H1 (cell line): Measurements from ENCODE around the gene PKP1. TPM values are rescaled to one million over a fixed set of nuclear protein-coding genes. Genes with fewer than 3 reads are reported as not detected.

Experiments used
- CTCF ChIA-PET: fragments of 300-600 bp; sonication (Branson Sonifier 250); formaldehyde crosslinking; loops from one replicate; lab custom pipeline; 2021; ENCODE audit not compliant: partially characterized antibody; lab: Charles Lee
- POLR2A ChIA-PET: fragments of 300-600 bp; sonication (Branson Sonifier 250); formaldehyde crosslinking; loops from one replicate; lab custom pipeline; 2021; ENCODE audit warnings: inconsistent platforms; ENCODE audit not compliant: partially characterized antibody; lab: Charles Lee
- DNase-seq, 2 experiments: peaks; one replicate each; pipeline versions ENCODE4 v3.0.0 to v3.0.0-alpha.2; 2010 to 2022; ENCODE audit warnings: low spot score in 2 of 2, low read depth in 1 of 2, mixed read lengths in 1 of 2
- FAIRE-seq: peaks from 2 replicates; lab custom pipeline; 2011; peaks lifted over from hg19 to GRCh38; lab: Jason Lieb, UNC
- H2AFZ ChIP-seq: 2 replicates; pipeline ENCODE4 v1.8.1; 2012; ENCODE audit warnings: low read length, inconsistent platforms
- H2AK5ac ChIP-seq: 2 replicates; pipeline ENCODE4 v1.6.1; 2013; ENCODE audit warnings: low read depth, low read length
- H2BK120ac ChIP-seq: replicated peaks from 2 replicates; pipeline ENCODE3; 2013; ENCODE audit warnings: low read depth, low read length, inconsistent platforms
- H2BK12ac ChIP-seq: 2 replicates; pipeline ENCODE4 v1.6.1; 2013; ENCODE audit warnings: low read depth, low read length
- H2BK15ac ChIP-seq: 2 replicates; pipeline ENCODE4 v1.6.1; 2013; ENCODE audit warnings: low read length
- H2BK20ac ChIP-seq: 2 replicates; pipeline ENCODE4 v1.6.1; 2013; ENCODE audit warnings: low read length
- H2BK5ac ChIP-seq: 2 replicates; pipeline ENCODE4 v1.6.1; 2013; ENCODE audit warnings: low read depth, low read length
- H3K14ac ChIP-seq: 2 replicates; pipeline ENCODE4 v1.6.1; 2013; ENCODE audit warnings: inconsistent platforms; ENCODE audit not compliant: insufficient read length
- H3K18ac ChIP-seq: 2 replicates; pipeline ENCODE4 v1.6.1; 2013; ENCODE audit warnings: low read length; ENCODE audit errors: extremely low read depth
- H3K23ac ChIP-seq: 2 replicates; pipeline ENCODE4 v1.6.1; 2013; ENCODE audit warnings: inconsistent platforms; ENCODE audit not compliant: insufficient read length
- H3K23me2 ChIP-seq: 2 replicates; pipeline ENCODE4 v1.6.1; 2013; ENCODE audit warnings: low read depth, low read length
- H3K27ac ChIP-seq: 2 replicates; pipeline ENCODE4 v1.6.1; 2011; ENCODE audit warnings: low read depth, low read length, inconsistent platforms
- H3K27me3 ChIP-seq, 4 experiments: replicated peaks in 1 of 4; 1 replicate in 1 of 4; 2 replicates in 3 of 4; pipeline versions ENCODE4 v1.6.1 to v1.8.1; 2011 to 2013; ENCODE audit warnings: low read length in 3 of 4, mild to moderate bottlenecking in 3 of 4, inconsistent platforms in 2 of 4, mixed read lengths in 2 of 4, moderate library complexity in 1 of 4; ENCODE audit not compliant: control insufficient read depth in 3 of 4, insufficient read depth in 3 of 4; ENCODE audit errors: extremely low read depth in 1 of 4
- H3K36me3 ChIP-seq, 4 experiments: 2 replicates each; pipeline versions ENCODE4 v1.6.1 to v1.8.1; 2011 to 2013; ENCODE audit warnings: mild to moderate bottlenecking in 4 of 4, low read length in 3 of 4, moderate library complexity in 2 of 4, control low read depth in 1 of 4, inconsistent platforms in 1 of 4; ENCODE audit not compliant: insufficient read depth in 4 of 4, control insufficient read depth in 2 of 4
- H3K4ac ChIP-seq: replicated peaks from 2 replicates; pipeline ENCODE3; 2013; ENCODE audit warnings: low read length, low read depth, mixed read lengths, inconsistent platforms; ENCODE audit not compliant: insufficient read length
- H3K4me1 ChIP-seq, 4 experiments: replicated peaks in 1 of 4; 1 replicate in 1 of 4; 2 replicates in 3 of 4; pipeline versions ENCODE4 v1.6.1 to v1.8.1; 2011 to 2013; ENCODE audit warnings: low read length in 3 of 4, inconsistent platforms in 2 of 4, mixed read lengths in 1 of 4; ENCODE audit not compliant: insufficient read depth in 4 of 4, control insufficient read depth in 3 of 4
- H3K4me2 ChIP-seq, 2 experiments: 2 replicates each; pipeline versions ENCODE4 v1.6.1 to v1.8.1; 2011 to 2013; ENCODE audit warnings: low read depth in 2 of 2, low read length in 2 of 2, control low read depth in 1 of 2, inconsistent platforms in 1 of 2, mild to moderate bottlenecking in 1 of 2; ENCODE audit not compliant: insufficient read depth in 1 of 2
- H3K4me3 ChIP-seq, 4 experiments: fragments of 200-600, 300-600 bp in 1 of 4; sonication (generic), shearing (Covaris generic), sonication (Bioruptor Twin) in 1 of 4; 2 replicates each; pipeline versions ENCODE4 v1.5.1 to v1.8.1; 2011 to 2016; ENCODE audit warnings: low read length in 4 of 4, low read depth in 3 of 4, control low read depth in 2 of 4, inconsistent platforms in 2 of 4, mild to moderate bottlenecking in 2 of 4, mixed read lengths in 1 of 4, moderate library complexity in 1 of 4; ENCODE audit not compliant: insufficient read depth in 2 of 4; ENCODE audit errors: extremely low read depth in 1 of 4
- H3K56ac ChIP-seq: replicated peaks from 2 replicates; pipeline ENCODE3; 2013; ENCODE audit warnings: low read depth, mild to moderate bottlenecking, mixed read lengths, low read length, inconsistent platforms; ENCODE audit not compliant: insufficient read length
- H3K79me1 ChIP-seq: 2 replicates; pipeline ENCODE4 v1.6.1; 2013; ENCODE audit warnings: low read depth, low read length, control low read depth
- H3K79me2 ChIP-seq, 2 experiments: 2 replicates each; pipeline versions ENCODE4 v1.6.1 to v1.8.1; 2012 to 2013; ENCODE audit warnings: low read length in 2 of 2, mild to moderate bottlenecking in 2 of 2, inconsistent platforms in 1 of 2; ENCODE audit not compliant: insufficient read depth in 2 of 2, control insufficient read depth in 1 of 2
- H3K9ac ChIP-seq, 4 experiments: replicated peaks in 1 of 4; 1 replicate in 1 of 4; 2 replicates in 3 of 4; pipeline versions ENCODE4 v1.6.1 to v1.8.1; 2011 to 2013; ENCODE audit warnings: low read depth in 3 of 4, low read length in 3 of 4, control low read depth in 2 of 4, mild to moderate bottlenecking in 2 of 4, moderate library complexity in 2 of 4, inconsistent platforms in 1 of 4; ENCODE audit errors: extremely low read depth in 1 of 4
- H3K9me3 ChIP-seq, 2 experiments: 2 replicates each; pipeline versions ENCODE4 v1.6.1 to v1.8.1; 2012 to 2013; ENCODE audit warnings: mild to moderate bottlenecking in 2 of 2, moderate library complexity in 2 of 2, control low read depth in 1 of 2, inconsistent platforms in 1 of 2, low read depth in 1 of 2, low read length in 1 of 2, mixed read lengths in 1 of 2; ENCODE audit not compliant: insufficient read depth in 2 of 2
- H4K20me1 ChIP-seq, 2 experiments: replicated peaks in 1 of 2; 2 replicates each; pipeline versions ENCODE3 to v1.8.1; 2011 to 2013; ENCODE audit warnings: inconsistent platforms in 2 of 2, low read length in 2 of 2, mild to moderate bottlenecking in 1 of 2; ENCODE audit not compliant: insufficient read depth in 2 of 2, control insufficient read depth in 1 of 2
- H4K5ac ChIP-seq: 2 replicates; pipeline ENCODE4 v1.6.1; 2013; ENCODE audit warnings: low read length, low read depth, mixed read lengths, inconsistent platforms; ENCODE audit not compliant: insufficient read length
- H4K8ac ChIP-seq: 2 replicates; pipeline ENCODE4 v1.8.0; 2013; ENCODE audit warnings: mild to moderate bottlenecking, moderate library complexity, low read length, inconsistent platforms; ENCODE audit not compliant: insufficient read depth; ENCODE audit errors: extremely low read depth
- H4K91ac ChIP-seq: replicated peaks from 2 replicates; pipeline ENCODE3; 2013; ENCODE audit warnings: low read length, mixed read lengths, inconsistent platforms; ENCODE audit not compliant: insufficient read length
- ASH2L ChIP-seq: fragments of 200-600, 300-600 bp; sonication (generic); IDR thresholded peaks from one replicate; pipeline ENCODE4 v1.7.1; 2017; ENCODE audit warnings: low read length
- CEBPB ChIP-seq: IDR thresholded peaks from 2 replicates; pipeline ENCODE4 v1.6.1; 2012; ENCODE audit warnings: low read depth, low read length
- EGR1 ChIP-seq: IDR thresholded peaks from 2 replicates; pipeline ENCODE4 v1.6.1; 2011; ENCODE audit warnings: low read depth, low read length, borderline replicate concordance
- KDM4A ChIP-seq: IDR thresholded peaks from one replicate; pipeline ENCODE4 v1.7.1; 2012; ENCODE audit warnings: low read depth, mild to moderate bottlenecking, moderate library complexity, low read length, inconsistent platforms; ENCODE audit not compliant: severe bottlenecking
- RAD21 ChIP-seq, 2 experiments: IDR thresholded peaks in 1 of 2; conservative IDR thresholded peaks in 1 of 2; 2 replicates each; pipeline ENCODE4 v1.6.1; 2011; ENCODE audit warnings: low read depth in 2 of 2, low read length in 2 of 2, improper control_type of control experiment in 1 of 2, inconsistent platforms in 1 of 2, mild to moderate bottlenecking in 1 of 2, moderate library complexity in 1 of 2
- RBBP5 ChIP-seq: IDR thresholded peaks from 2 replicates; pipeline ENCODE4 v1.7.1; 2012; ENCODE audit warnings: low read depth, mild to moderate bottlenecking, inconsistent platforms, low read length, moderate library complexity, borderline replicate concordance
- RFX5 ChIP-seq: IDR thresholded peaks from 2 replicates; pipeline ENCODE4 v1.6.1; 2011; ENCODE audit warnings: low read depth, low read length, improper control_type of control experiment, borderline replicate concordance
- RNF2 ChIP-seq: fragments of 200-900, 300-1000 bp; sonication (generic); IDR thresholded peaks from 2 replicates; pipeline ENCODE4 v1.7.1; 2016; ENCODE audit warnings: borderline replicate concordance, low read depth, mild to moderate bottlenecking, antibody characterized with exemption, low read length; ENCODE audit not compliant: poor library complexity, severe bottlenecking; ENCODE audit errors: missing control alignments
- SIN3A ChIP-seq, 2 experiments: IDR thresholded peaks in 1 of 2; conservative IDR thresholded peaks in 1 of 2; 2 replicates each; pipeline ENCODE4 v1.6.1; 2011 to 2012; ENCODE audit warnings: low read length in 2 of 2, improper control_type of control experiment in 1 of 2, low read depth in 1 of 2, mild to moderate bottlenecking in 1 of 2
- SP2 ChIP-seq: IDR thresholded peaks from 2 replicates; pipeline ENCODE4 v1.6.1; 2012; ENCODE audit warnings: mild to moderate bottlenecking, low read length, inconsistent platforms
- SRF ChIP-seq: IDR thresholded peaks from 2 replicates; pipeline ENCODE4 v1.6.1; 2011; ENCODE audit warnings: mild to moderate bottlenecking, low read depth, low read length, moderate library complexity
- TAF1 ChIP-seq: IDR thresholded peaks from 2 replicates; pipeline ENCODE4 v1.6.1; 2011; ENCODE audit warnings: mild to moderate bottlenecking, low read depth, low read length
- WGBS, 2 experiments: shearing (Covaris generic) in 1 of 2; methylation state at CpG; one replicate each; pipeline versions ENCODE4 v1.1.6 to v1.1.7; 2013 to 2015; ENCODE audit warnings: low lambda C conversion rate in 2 of 2, mixed read lengths in 2 of 2, inconsistent platforms in 1 of 2, low coverage in 1 of 2, missing lambda C conversion rate in 1 of 2; ENCODE audit not compliant: insufficient replicate concordance in 2 of 2, insufficient coverage in 1 of 2, insufficient read length in 1 of 2; ENCODE audit errors: extremely low coverage in 1 of 2, missing lambda C conversion rate in 1 of 2; 5-methylcytosine and 5-hydroxymethylcytosine counted together
- polyA plus RNA-seq, 7 experiments: library from polyadenylated mRNA; depleted of rRNA in 3 of 7; stranded (reverse) in 5 of 7; unstranded in 2 of 7; fragments of >200 nt in 5 of 7; fragments of 200-250 nt in 2 of 7; gene quantifications; 1 replicate in 5 of 7; 2 replicates in 1 of 7; 4 replicates in 1 of 7; pipeline versions ENCODE4 v1.2.1 to v1.2.3, GENCODE V29; 2011 to 2013; ENCODE audit warnings: missing spikeins in 2 of 7, mixed read lengths in 2 of 7
- total RNA-seq: library from RNA; stranded (reverse); fragmentation: NEBNext Ultra II Directional; extraction: Animal tissue kit (Norgen Biotek cat#: 25700); gene quantifications from 2 replicates; pipeline ENCODE4 v1.2.1, GENCODE V29; 2021

Gene PKP1
- total and polyA plus RNA-seq, 2 of the 8 experiments (the other 6 are each of a cell fraction or from before 2014, with no cell fraction given) = 0.21 to 0.95 TPM

- H4K20me1 ChIP-seq = no peaks in the 10 kb centered on the region
- H2BK120ac ChIP-seq = no peak overlapping the region
- no peaks in the 10 kb centered on the region for H3K36me3 ChIP-seq
- H3K79me2 ChIP-seq = no peaks in the 10 kb centered on the region
- H3K56ac ChIP-seq = no peak overlapping the region
- no peak overlapping the region for H4K91ac ChIP-seq
- H4K5ac ChIP-seq = no peak overlapping the region
- H2AFZ ChIP-seq = no peak overlapping the region
- H2BK15ac ChIP-seq = peak overlapping the region; percentile 95
- no peak overlapping the region for H3K4ac ChIP-seq
- no peak overlapping the region for H4K8ac ChIP-seq
- H3K4me3 ChIP-seq = no peak overlapping the region
- no peak overlapping the region for H2BK20ac ChIP-seq
- WGBS, 2 experiments = 94% methylated on average over 8 of the region's 8 CpGs; no CpG with 5 or more reads in 1 of the 2 experiments
- peak overlapping the region in 1 of 2 experiments; percentile 87; a peak in 1 of 4 replicates for H3K4me2 ChIP-seq
- peak overlapping the region; percentile 35; the same call in 1 of the 2 replicates for H2BK12ac ChIP-seq
- no peak overlapping the region for H3K23ac ChIP-seq
- H3K9ac ChIP-seq = no peak overlapping the region
- H3K27me3 ChIP-seq = peaks cover 0 to 8% (median 0%) of the 10 kb centered on the region in 4 experiments; a peak in 3 of 7 replicates
- peaks cover 32% of the 10 kb centered on the region; the same call in 1 of the 2 replicates for H3K23me2 ChIP-seq
- H2BK5ac ChIP-seq = no peak overlapping the region
- H3K18ac ChIP-seq = no peak overlapping the region
- POLR2A ChIA-PET = interaction anchor here (1.1 kb wide), 1 partner anchor 115 kb away, joined by 3 read pairs; no protein-coding TSS in a partner anchor
- no peaks in the 10 kb centered on the region for H3K79me1 ChIP-seq
- FAIRE-seq = no peak
- no peak overlapping the region for H3K27ac ChIP-seq
- no peaks in the 10 kb centered on the region for H3K9me3 ChIP-seq
- peak overlapping the region; percentile 70; the same call in 1 of the 2 replicates for H2AK5ac ChIP-seq
- no peak overlapping the region for H3K14ac ChIP-seq
- peaks cover 0 to 11% (median 11%) of the 10 kb centered on the region in 4 experiments; a peak in 6 of 7 replicates for H3K4me1 ChIP-seq
- CTCF ChIA-PET = interaction anchor here (0.9 to 9.7 kb wide), 19 partner anchors 8 to 187 kb away, joined by 3 to 154 read pairs (median 5); partner anchors contain the start of gene PKP1
- peak in 1 of 2 experiments; percentile 32 for DNase-seq
- TF ChIP-seq RBBP5 (no peak), KDM4A (no peak), EGR1 (no peak), TAF1 (no peak), SP2 (no peak), RNF2 (no peak), SIN3A (conservative IDR thresholded peaks at IDR 0.05 in 1 of 2, IDR thresholded peaks at IDR 0.05 in 1 of 2; ENCODE audit: low read depth in 1 of 2, low read length in 2 of 2) (no peak), ASH2L (no peak), RFX5 (no peak), CEBPB (no peak), SRF (no peak), RAD21 (IDR thresholded peaks at IDR 0.05 in 1 of 2, conservative IDR thresholded peaks at IDR 0.05 in 1 of 2; ENCODE audit: low read depth in 2 of 2, low read length in 2 of 2) (no peak)
Observed at GRCh38 chr1:201260648-201261311, 22.5 kb upstream of the PKP1 start.
